ENCODE measurements around the gene TMTC2.

The TMTC2 gene

DNA sequence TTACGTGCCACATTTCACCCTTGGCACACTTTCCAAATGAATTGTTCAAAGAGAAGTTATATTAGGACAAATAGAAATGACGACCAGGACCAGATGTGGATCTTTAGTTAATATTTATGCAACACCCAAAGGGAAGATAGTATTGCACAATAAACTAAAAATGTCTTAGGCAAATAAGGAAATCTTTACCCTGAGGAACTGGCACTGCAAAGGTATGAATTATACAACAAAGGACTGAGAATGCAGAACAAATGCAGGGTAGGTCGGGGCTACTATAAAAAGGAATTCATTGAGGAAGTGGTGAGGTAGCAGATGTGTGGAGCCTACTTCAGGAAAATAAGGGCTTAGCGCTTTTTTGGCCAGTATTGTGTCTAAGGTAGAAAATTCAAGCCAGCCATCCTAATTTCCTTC lies 3.9 kb upstream of the TMTC2 start:
- no peak for DNase-seq

DNA sequence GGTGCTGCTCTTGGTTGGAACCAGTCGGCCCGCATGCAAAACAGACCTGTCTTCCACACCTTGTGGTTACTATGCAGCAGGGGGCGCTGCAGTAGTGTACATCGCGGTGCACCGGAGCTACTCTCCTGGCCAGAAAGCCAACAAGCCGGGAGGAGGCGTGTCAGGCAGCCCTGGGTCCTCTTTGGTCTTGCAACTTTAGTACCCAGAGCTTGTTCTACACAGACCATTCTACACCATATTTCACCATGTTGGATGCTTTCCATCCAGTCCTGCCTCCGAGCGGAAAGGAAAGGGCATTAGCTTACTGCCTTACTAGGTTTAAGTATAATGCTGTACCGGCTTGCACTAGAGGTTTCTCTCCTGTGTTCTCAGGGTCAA lies 927 bp upstream of the TMTC2 start:
- DNase-seq, result peak; percentile 90 to 92

DNA sequence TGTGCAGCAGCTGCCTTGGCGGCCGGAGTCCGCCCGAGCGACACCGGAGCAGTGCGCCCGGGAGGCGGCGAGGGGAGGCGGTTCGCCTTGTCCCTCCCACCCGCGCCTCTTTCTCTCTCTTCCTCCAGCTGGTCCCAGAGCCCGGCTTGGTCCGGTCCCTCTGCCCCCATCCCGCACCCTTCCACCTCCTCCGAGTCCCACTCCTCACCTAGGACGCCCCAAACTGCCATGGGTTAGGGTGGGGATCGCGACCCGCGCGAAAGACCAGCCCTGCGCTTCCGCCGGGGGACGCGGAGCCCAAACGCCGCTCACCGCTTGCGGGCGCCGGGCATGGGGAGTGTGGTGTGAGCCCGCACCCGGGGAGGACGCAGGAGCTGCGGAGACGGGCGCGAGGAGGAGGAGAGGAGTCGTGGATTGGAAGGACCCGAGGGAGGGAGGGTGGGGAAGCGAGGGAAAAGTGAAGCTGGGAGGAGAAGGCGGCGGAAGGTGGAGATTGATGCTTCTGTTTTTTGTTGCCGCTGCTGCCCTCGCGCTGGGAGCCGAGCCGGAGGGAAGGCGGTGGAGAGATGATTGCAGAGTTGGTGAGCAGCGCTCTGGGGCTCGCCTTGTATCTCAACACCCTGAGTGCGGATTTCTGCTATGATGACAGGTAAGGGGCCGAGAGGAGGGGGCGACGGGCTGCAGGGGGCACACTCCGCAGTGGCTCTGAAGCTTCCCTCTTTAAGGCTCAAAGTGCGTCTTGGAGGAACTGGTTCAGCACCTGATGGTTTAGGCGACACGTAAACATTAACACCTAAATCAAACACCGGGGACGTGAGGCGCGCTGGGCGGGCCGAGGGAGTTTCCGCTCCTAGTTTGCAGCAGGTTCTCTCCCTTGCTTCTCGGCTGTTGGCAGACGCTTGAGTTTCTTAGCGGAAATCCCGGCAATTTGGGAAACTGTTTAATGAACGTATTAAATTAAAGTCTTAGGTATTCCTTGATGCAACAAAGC lies 610 bp downstream of the TMTC2 start:
- peak; percentile 50 to 73 for DNase-seq

- peak in 1 of 2 donors; percentile 39 for DNase-seq
Measured at GRCh38 chr12:82688035-82688501, 1.4 kb downstream of the TMTC2 start.

DNA sequence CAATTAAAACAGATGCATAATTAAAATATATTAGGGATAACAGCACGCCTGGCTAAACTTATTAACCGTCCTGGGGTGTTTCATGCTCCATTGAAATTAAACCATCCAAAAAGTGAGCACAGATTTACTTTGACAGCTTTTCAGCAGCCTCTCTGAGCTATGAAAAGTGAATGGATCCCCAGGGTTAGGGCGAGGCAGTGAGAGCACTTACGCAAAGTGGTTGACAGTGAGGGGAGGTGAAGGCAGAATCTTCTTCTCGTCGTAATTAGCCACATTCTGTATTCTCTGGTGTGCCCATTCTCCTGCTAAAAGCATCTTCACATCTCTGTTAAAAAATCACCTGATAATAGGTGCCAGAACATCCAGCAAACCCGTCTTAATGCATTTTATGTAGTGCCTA lies 1.9 kb downstream of the TMTC2 start:
- DNase-seq, result no peak

DNA sequence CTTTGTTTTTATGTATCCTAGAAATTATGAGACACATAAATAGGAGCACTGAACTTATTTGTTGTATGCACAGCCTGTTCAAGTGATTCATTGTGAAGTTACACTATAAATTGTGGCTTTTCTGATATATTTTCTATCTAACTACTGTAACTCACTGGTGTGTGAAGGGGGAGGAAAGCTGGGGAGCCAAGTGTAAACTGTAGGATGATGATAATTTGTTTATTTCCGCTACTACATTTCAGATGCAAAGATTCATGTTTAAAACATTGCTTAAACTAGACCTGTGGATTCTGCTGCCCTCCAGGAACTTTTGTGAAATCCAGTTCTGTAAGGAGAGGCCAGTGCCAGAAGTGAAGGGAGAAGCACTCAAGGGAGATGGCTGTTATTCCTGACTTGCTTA lies 3.3 kb downstream of the TMTC2 start:
- DNase-seq, result no peak

DNA sequence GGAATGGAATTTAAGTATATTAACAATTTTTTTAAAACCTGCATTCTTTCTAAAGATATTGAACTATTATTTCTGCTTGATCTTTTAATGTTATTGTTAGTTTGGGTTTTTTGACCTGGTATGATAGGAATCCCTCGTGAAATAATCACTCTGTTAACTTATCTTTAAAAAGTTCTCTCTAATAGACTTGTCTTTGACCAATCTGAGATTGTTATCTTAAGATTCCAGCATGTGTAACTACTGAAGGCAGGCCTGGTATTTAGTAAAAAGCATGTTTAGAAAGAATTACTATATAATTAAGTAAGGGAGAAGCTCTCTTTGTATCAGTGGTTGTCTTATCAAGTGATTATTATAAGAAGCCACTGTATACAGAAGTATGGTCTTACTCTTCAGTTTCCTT lies 4.8 kb downstream of the TMTC2 start:
- no peak for DNase-seq

DNA sequence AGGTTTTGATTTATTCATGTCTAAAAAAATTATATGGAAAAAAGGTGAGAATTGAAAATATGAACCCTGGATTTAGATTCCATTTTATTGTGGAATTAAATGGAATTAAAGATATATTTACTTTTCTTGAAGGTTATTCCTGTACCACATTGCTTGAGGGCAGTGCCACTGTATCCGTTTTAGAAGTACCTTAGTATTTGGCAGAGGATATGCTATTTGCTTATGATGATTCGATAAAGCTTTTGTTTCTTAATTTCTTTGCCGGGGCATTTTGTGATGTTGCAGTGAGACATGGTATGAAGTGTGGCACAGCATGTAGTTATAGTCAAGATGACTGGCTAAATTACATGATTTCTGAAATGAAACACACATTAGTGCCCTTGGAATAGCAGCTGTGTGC lies 7.6 kb downstream of the TMTC2 start:
- DNase-seq, result no peak

- DNase-seq, result no peak
Measured at GRCh38 chr12:82694970-82695369, 8.3 kb downstream of the TMTC2 start.

DNA sequence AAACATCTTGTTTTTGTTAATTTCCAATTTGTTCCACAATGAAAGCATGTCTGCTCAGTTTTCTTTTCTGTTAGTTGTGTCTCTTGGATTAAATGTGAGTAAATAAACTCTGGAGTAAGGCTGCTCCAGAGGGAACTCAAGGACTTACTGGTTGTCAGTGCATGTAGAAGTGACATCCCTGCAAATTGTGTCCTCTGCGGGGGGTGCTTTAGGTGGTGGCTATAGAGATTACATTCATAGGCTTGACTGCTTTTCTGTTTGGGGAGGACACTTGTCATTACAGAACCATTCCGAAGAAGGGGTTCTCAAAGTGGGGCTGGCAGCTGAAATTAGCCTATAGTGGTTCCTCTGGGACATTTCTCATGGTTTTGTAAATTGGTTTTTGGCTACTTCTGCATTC lies 8.8 kb downstream of the TMTC2 start:
- DNase-seq, result no peak

DNA sequence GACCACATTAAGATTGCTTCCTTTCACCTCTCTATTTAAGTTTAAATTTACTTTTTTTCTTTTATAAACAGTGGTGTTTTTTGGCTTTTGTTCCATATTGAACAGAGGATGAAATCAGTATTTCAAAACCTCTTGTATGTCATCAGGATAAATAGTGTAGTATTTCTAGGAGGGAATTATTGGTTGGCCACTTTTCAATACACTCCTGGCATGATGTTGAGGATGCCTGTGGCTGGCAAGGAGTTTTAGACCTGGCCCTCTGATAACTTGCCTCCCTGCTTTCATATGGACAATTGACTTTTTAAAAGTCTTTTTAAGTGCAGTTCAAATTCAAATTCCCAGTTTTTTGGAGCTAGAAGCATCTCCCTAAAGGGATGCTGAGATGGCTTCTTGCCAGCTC lies 9.8 kb downstream of the TMTC2 start:
- no peak for DNase-seq

GRCh38 chr12:82698708-82699564 lies 12.2 kb downstream of the TMTC2 start:
- no peak for DNase-seq

DNA sequence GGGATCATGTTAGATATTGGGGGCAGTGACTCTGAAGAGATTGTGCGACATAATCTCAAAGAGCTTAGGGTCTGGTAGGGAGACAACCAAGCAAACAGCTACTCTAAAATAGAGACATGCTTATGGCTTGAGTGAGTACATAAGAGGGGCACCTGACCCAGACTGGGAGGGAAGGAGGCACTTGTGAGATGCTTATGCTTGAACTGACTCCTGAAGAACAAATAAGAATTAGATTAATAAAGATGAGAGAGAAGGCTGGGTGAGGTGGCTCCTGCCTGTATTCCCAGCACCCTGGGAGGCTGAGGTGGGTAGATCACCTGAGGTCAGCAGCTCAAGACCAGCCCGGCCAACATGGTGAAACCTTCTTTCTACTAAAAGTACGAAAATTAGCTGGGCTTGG lies 19.1 kb downstream of the TMTC2 start:
- no peak for DNase-seq

- DNase-seq, result no peak
Measured at GRCh38 chr12:82708061-82708879, 21.6 kb downstream of the TMTC2 start.

DNA sequence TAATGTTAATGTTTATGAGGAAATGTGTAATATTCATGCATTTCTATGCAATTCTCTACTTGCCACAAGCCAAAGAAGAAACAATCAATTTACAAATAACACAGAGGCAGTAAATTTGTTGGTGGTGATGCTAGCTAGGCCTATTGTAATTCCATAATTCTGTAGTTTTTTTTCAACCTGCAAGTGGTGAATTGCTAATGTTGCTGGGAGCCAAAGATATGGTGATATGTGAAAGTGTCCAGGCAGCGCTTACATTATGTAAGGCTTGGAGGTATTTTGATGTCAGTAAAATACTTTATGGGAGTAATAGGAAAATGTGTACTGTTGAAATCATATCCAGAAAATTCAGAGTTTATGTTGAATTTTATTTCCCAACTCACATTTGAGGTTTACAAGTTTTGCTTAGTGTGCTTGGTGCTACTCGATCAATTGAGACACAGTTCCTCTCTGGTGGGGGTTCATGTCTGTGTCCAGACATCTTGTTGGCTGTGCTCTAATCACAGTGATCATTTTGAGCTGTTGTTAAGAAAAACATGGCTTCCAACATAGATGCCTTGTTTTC lies 23.2 kb downstream of the TMTC2 start:
- DNase-seq, result no peak

GRCh38 chr12:82710741-82711140 lies 24.0 kb downstream of the TMTC2 start:
- no peak for DNase-seq

- no peak for DNase-seq
Measured at GRCh38 chr12:82714427-82714826, 27.7 kb downstream of the TMTC2 start.

DNA sequence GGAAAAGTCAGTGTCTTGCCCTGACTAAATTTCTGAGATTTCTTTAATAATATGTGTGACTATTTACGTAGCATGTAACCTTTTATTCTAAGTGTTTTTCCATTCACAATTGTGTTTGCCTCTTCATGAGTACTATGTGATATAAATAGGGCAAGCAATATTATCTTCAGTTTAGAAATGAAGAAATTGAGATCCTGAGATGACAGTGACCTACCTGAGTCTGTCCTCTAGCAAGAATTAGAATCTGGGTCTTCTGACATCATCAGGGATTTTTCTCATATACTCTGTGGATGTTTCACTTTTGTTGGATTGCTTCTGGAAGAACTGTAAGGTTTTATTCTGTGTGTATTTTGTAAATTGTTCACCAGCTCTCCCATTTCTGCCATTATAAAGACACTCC lies 35.0 kb downstream of the TMTC2 start:
- no peak for DNase-seq

DNA sequence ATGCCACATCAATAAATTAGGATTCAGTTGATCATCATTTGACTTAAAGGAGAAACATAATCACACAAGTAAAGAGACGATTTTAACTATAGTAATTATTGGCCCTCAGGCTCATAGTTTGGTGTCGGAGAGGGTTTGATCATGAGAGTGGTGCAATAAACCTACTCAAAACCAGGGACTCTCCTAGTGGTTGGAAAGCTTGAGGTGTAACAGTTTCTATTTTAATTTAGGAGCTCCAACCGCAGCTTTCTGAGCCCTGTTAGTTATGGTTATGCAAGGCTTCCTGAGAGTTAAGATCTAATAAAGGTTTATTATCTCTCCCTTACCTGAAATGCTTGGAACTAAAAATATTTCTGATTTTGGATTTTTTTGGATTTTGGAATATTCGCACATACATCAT lies 36.4 kb downstream of the TMTC2 start:
- DNase-seq, result no peak

DNA sequence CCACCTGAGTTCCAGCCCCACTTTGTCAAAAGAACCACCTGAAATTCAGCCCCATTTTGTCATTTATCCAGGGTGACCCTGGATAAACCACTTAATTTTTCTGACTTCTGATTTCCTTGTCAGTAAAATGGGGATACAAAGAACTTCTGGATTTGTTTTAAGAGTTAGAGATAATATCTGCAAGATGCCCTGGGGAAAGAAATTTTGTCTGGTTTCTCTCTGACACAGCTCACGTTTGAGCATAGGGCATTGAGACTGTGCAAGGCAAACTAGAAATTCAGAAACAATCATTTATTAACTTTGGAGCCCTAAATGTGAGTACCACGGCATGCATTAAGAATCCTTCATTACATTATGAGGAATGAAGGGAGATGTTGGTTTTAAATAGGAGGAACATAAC lies 37.2 kb downstream of the TMTC2 start:
- no peak for DNase-seq

GRCh38 chr12:82725741-82726140 lies 39.0 kb downstream of the TMTC2 start:
- no peak for DNase-seq

DNA sequence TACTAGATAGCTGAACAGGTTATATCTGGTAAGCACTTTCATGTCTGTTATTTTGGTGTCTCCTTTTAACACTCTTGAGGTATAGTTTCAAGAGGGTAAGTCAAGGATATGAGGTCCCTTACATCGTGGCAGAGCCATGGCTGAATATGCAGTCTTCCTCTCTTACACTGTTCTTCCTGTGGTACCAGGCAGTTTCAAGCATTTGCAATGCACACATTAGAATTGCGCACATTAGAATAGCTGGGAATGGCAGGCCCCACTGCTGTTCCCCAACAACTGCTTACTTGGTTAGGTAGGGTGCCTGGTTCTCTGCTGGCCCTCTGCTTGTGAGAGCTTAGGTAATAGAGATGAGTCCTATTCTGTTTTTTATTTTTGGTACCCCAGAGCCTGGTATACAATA lies 41.2 kb downstream of the TMTC2 start:
- no peak for DNase-seq

DNA sequence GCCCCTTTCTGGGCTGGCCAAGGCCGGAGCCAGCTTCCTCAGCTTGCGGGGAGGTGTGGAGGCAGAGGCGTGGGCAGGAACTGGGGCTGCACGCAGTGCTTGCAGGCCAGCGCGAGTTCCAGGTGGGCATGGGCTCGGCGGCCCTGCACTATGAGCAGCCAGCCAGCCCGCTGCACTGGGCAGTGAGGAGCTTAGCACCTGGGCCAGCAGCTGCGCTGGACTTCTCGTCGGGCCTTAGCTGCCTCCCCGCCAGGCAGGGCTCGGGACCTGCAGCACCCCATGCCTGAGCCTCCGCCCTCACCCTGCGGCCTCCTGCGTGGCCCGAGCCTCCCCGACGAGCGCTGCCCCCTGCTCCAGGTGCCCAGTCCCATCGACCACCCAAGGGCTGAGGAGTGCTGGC lies 42.0 kb downstream of the TMTC2 start:
- no peak for DNase-seq

All from CD4-positive, alpha-beta T cell treated with Interferon alpha-2 for 1 hour (primary cell).